Measurements from ENCODE around the gene SCN2A. TPM values are rescaled to one million over a fixed set of nuclear protein-coding genes. Genes with fewer than 3 reads are reported as not detected.
"Not testable (repeated sequence)": the region's sequence is repeated elsewhere in the genome, so short reads cannot be mapped to it uniquely, and the experiment has no call there.

SCN2A gene
- total RNA-seq, 1 donor from 2014 or later = not detected

- no peak for DNase-seq (ENCODE audit: low read depth, low spot score)
Measured at GRCh38 chr2:165312999-165313398, 73.8 kb downstream of the SCN2A start.

DNA sequence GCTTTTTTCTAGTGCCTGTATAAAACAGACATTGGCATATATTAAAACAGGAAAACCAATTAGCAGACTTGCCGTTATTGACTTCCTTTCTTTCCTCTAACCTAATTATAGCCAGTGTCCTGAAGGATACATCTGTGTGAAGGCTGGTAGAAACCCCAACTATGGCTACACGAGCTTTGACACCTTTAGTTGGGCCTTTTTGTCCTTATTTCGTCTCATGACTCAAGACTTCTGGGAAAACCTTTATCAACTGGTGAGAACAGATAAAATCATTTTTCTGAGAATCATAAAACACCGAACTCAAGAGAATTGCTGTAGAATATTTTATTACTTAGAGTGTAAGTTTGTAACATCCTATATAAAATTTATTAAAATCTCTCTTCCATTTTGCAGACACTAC is 74.3 kb downstream of the SCN2A start:
- DNase-seq (ENCODE audit: low read depth, low spot score) = no peak

DNA sequence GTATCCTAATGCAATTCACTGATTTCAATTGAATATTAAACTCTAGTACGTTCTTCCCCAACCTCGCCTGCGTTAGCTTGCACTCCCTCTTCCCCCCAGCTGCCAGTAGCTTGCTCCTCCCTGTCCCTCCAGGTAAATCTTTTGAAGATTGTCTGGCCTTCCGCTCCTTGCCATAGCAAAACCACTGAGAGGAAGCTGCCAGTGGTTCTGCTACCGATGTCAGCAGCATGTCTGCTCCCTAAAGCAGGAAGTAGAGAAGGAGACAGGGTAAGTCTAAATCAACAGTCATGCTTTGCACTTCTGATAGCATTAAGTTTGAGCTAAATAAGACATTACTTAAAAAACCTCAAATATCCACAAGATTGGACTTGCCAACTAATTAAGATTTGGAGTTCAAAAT is 89.1 kb downstream of the SCN2A start:
- DNase-seq (ENCODE audit: low read depth, low spot score) = no peak

GRCh38 chr2:165344276-165344675 is 105.1 kb downstream of the SCN2A start:
- not testable (repeated sequence) for DNase-seq (ENCODE audit: low read depth, low spot score)

DNA sequence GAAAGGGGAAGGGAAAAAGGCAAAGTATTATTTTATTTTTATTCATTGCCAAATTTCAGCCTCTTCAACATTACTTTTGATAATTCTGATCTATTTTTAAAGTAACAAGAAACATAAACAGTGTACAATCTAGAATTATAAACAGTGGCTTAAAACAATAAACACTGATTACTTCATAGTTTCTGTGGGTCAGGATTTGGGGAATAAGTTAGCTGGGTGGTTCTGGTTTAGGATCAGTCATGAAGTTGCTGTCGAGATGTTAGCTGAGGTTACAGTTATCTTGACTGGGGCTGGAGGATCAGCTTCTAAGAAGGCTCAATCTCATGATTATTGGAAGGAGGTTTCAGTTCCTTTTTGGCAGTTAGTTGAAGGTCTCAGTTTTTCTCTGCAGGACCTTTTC is 109.2 kb downstream of the SCN2A start:
- no peak for DNase-seq (ENCODE audit: low read depth, low spot score)

- DNase-seq (ENCODE audit: low read depth, low spot score) = no peak
Measured at GRCh38 chr2:165349181-165349580, 110.0 kb downstream of the SCN2A start.

DNA sequence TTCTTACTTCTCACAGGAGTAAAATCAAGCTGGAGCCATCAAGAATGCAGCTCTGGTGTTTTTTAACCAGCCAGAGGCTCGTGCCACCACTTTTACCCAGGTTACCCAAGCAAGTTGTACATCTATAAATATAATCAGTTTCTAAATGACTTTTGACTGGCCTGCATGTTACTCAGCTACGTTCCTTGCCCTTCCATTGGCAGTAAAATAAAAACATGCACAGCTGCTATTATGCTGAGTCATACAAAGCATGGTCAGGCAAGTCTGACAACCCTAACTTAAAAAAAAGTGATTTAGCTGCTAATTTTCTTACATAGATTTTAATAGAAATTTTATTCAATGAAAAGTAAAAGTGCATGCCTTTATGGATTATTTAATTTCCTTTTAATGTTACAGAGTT is 118.5 kb downstream of the SCN2A start:
- no peak for DNase-seq (ENCODE audit: low read depth, low spot score)

- no peak for DNase-seq (ENCODE audit: low read depth, low spot score)
Measured at GRCh38 chr2:165361514-165361913, 122.3 kb downstream of the SCN2A start.

- DNase-seq (ENCODE audit: low read depth, low spot score) = no peak
Measured at GRCh38 chr2:165369131-165369897, 130.1 kb downstream of the SCN2A start.

DNA sequence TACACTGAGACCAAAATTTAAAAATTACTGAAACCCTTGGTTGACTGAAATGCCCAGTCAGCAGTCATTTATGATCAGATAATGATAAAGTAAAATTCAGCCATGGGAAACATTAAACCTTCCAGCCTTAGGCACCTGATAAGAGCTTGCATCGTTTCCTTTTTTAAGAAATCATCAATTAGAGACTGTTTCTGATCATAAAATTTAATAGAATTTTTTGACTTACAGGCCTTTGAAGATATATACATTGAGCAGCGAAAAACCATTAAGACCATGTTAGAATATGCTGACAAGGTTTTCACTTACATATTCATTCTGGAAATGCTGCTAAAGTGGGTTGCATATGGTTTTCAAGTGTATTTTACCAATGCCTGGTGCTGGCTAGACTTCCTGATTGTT is 130.7 kb downstream of the SCN2A start:
- DNase-seq (ENCODE audit: low read depth, low spot score) = no peak

DNA sequence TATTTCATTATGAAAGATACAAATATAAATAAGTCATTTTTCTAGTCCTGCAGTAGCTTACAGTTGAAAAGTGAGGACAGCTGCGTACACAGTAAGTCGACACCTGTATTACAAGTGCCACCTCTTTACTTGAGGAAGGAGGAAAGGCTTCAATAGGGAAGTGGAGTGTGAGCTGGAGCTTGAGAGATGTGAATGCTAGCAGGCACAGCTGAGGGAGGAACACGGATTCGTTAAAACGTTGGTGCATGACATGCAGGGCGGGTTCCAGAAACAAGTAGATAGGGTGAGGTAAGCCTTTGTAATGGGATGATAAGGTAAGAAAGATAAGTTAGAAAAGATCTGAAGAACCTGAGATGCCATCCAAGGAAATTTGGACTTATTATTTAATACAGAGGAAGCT is 132.1 kb downstream of the SCN2A start:
- DNase-seq (ENCODE audit: low read depth, low spot score) = no peak

- DNase-seq (ENCODE audit: low read depth, low spot score) = no peak
Measured at GRCh38 chr2:165373278-165374010, 134.2 kb downstream of the SCN2A start.

GRCh38 chr2:165376571-165376975 is 137.4 kb downstream of the SCN2A start:
- no peak for DNase-seq (ENCODE audit: low read depth, low spot score)

DNA sequence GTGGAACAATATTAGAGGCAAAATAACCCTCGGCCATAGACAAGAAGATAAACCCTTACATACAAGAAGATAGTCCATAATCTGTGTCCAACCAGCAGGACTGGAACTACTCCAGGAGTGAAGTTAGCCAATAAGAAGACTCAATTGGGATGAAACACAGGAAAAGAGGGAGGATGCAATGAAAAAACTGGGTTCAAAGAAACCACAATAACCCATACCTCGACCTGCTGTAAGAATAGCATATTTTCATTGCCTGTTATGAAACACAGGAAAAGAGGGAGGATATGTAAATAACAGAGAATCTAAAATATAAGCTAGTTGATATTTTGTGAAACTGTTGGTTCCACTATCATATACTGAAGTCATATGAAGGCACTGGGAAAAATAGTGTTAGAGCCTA is 143.1 kb downstream of the SCN2A start:
- DNase-seq (ENCODE audit: low read depth, low spot score) = no peak

DNA sequence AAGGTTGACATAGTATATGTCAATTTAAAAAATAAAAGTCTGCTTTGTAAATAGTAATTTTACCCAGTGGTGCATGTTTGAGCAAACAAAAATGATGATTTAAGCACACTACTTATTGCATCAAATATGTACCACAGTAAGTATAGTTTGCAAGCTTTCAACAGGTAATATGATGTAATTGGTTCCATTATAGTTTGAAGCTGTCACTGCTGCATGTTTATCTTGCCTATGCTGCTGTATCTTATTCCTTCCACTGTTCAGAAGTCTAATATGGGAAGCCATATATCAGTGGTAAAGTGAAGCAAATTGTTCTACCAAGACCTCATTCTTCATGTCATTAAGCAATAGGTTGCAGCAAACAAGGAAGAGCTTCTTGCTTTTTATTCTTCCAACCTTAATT is 151.7 kb downstream of the SCN2A start:
- no peak for DNase-seq (ENCODE audit: low read depth, low spot score)

GRCh38 chr2:165391791-165392190 is 152.6 kb downstream of the SCN2A start:
- DNase-seq (ENCODE audit: low read depth, low spot score) = no peak

DNA sequence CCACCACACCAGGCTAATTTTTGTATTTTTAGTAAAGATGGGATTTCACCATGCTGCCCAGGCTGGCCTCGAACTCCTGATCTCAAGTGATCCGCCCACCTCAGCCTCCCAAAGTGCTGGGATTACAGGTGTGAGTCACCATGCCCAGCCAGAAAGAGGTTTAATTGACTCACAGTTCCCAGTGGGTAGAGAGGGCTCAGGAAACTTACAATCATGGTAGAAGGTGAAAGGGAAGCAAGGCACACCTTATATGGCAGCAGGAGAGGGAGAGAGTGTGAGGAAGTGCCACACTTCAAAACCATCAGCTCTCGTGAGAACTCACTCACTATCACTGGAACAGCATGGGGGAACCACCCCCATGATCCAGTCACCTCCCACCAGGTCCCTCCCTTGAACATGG is 159.4 kb downstream of the SCN2A start:
- not testable (repeated sequence) for DNase-seq (ENCODE audit: low read depth, low spot score)

GRCh38 chr2:165401285-165401852 is 162.2 kb downstream of the SCN2A start:
- peak; percentile 39 for DNase-seq (ENCODE audit: low read depth, low spot score)

GRCh38 chr2:165402162-165402561 is 162.9 kb downstream of the SCN2A start:
- DNase-seq (ENCODE audit: low read depth, low spot score) = no peak

DNA sequence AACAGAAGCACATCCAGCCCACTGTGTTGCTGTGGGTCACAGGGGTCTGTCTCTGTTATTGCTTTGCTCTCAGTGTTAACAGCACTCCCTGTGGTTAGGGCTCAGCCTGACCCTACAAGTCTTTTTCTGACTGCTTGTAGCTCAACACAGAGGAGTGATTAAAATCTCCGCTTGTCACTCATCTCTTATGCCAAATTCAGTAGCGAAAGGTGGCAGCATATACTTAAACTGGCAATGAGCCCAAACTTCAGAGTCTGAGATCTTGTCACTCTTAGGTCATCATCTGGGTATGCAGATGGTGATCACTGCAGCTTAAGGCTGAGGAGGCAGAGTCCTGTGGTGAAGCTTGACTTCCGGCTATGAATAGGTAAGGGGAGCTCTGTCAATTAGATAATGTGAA is 167.0 kb downstream of the SCN2A start:
- no peak for DNase-seq (ENCODE audit: low read depth, low spot score)

GRCh38 chr2:165407466-165407865 is 168.3 kb downstream of the SCN2A start:
- DNase-seq (ENCODE audit: low read depth, low spot score) = no peak

DNA sequence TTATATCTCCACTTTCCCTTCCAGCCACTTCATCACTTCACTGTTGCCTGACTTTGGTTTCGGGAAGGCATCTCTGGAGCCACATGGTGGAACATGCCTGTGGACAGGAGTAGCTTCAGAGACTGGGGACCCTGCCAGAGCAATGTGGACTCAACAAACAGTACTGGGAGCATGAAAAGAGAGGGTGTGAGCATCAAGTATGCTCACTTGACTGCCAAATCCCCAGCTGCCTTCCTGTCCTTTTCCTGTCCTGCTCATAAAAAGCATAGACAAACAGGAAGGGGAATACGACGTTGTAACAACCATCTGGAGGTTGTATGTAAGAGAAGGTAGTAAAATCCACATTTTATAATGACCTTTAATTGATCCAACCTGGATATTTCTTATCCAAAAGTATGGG is 169.0 kb downstream of the SCN2A start:
- no peak for DNase-seq (ENCODE audit: low read depth, low spot score)

GRCh38 chr2:165410276-165410675 is 171.1 kb downstream of the SCN2A start:
- no peak for DNase-seq (ENCODE audit: low read depth, low spot score)
